ENCODE data around the gene VEZF1.

DNA sequence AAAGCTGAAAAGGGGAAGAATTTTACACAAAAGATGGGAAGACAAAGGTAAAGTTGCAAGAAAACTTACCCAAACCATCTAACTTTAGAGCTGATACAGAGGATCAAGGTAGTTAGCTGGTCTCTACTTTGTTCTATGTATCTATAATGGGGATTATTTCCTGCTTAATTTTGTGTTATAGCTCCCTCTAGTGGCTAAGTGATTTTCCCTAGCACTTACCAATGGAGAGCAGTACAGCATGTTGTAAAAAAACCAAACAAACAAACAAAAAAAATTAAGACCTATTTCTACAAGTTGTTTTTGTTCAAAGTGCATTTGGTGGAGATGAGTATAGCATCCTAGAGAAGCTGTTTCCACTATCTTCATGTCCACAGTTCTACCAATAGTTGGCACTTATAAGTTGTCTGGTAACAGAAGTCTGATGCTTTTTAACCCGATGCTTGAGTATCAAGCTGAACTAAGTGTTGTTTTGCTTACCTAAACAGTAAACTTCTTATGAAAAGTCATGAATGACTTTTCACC, 11.5 kb upstream of the VEZF1 start:
- no peak for TF ChIP-seq EZH2phosphoT487 (IDR thresholded peaks at IDR 0.05; ENCODE audit: insufficient read depth, low read depth)
- no peak for TF ChIP-seq EZH2 (IDR thresholded peaks at IDR 0.05; ENCODE audit: insufficient read depth, poor library complexity, severe bottlenecking)

All from GM23248 (cell line).